Stimulated activated CD8-positive, alpha-beta memory T cell treated with anti-CD3 and anti-CD28 coated beads, Interleukin-15, amount 100 ng/mL, for 4 hours (primary cell): ENCODE results near the gene AOX1.
"Not testable (repeated sequence)": the region's sequence is repeated elsewhere in the genome, so short reads cannot be mapped to it uniquely, and the experiment has no call there.

Experiments
- DNase-seq, 2 donors: peaks; one replicate each; pipeline ENCODE4 v3.0.0-alpha.2; 2020; ENCODE audit warnings: low read depth in 2 of 2

Gene AOX1

GRCh38 chr2:200702646-200703118 is 116.9 kb downstream of the AOX1 start:
- DNase-seq, result peak in 1 of 2 donors; percentile 41

GRCh38 chr2:200703127-200703925 is 117.5 kb downstream of the AOX1 start:
- DNase-seq, result no peak

- DNase-seq, result no peak
These were observed 118.3 kb downstream of the AOX1 start for GRCh38 chr2:200703926-200704637.

- no peak for DNase-seq
These were observed 119.7 kb downstream of the AOX1 start for GRCh38 chr2:200705305-200706041.

- DNase-seq, result no peak
These were observed 123.1 kb downstream of the AOX1 start for GRCh38 chr2:200708943-200709342.

GRCh38 chr2:200713003-200713703 is 127.3 kb downstream of the AOX1 start:
- peak; percentile 78 to 92 for DNase-seq

GRCh38 chr2:200713704-200714064 is 127.9 kb downstream of the AOX1 start:
- DNase-seq, result no peak

- not testable (repeated sequence) for DNase-seq
These were observed 129.2 kb downstream of the AOX1 start for GRCh38 chr2:200715014-200715413.

GRCh38 chr2:200716386-200716785 is 130.6 kb downstream of the AOX1 start:
- DNase-seq, result no peak
